ENCODE results near the gene ITPR3. TPM values are rescaled to one million over a fixed set of nuclear protein-coding genes. Genes with fewer than 3 reads are reported as not detected.

The ITPR3 gene
- total RNA-seq, 1 donor from 2014 or later = 59.5 TPM

GRCh38 chr6:33633462-33634158, 12.5 kb downstream of the ITPR3 start:
- DNase-seq (ENCODE audit: low read depth, low spot score) = no peak

- DNase-seq (ENCODE audit: low read depth, low spot score) = no peak
Measured at GRCh38 chr6:33634161-33634727, 13.1 kb downstream of the ITPR3 start.

GRCh38 chr6:33634946-33635345, 13.8 kb downstream of the ITPR3 start:
- DNase-seq (ENCODE audit: low read depth, low spot score) = no peak

GRCh38 chr6:33636655-33637054, 15.5 kb downstream of the ITPR3 start:
- DNase-seq (ENCODE audit: low read depth, low spot score) = no peak

- DNase-seq (ENCODE audit: low read depth, low spot score) = no peak
Measured at GRCh38 chr6:33638556-33638955, 17.4 kb downstream of the ITPR3 start.

- no peak for DNase-seq (ENCODE audit: low read depth, low spot score)
Measured at GRCh38 chr6:33639559-33639958, 18.4 kb downstream of the ITPR3 start.

- DNase-seq (ENCODE audit: low read depth, low spot score) = no peak
Measured at GRCh38 chr6:33640361-33640760, 19.2 kb downstream of the ITPR3 start.

- no peak for DNase-seq (ENCODE audit: low read depth, low spot score)
Measured at GRCh38 chr6:33641144-33641543, 20.0 kb downstream of the ITPR3 start.

GRCh38 chr6:33641602-33642001, 20.5 kb downstream of the ITPR3 start:
- DNase-seq (ENCODE audit: low read depth, low spot score) = no peak

- no peak for DNase-seq (ENCODE audit: low read depth, low spot score)
Measured at GRCh38 chr6:33642897-33643296, 21.8 kb downstream of the ITPR3 start.

GRCh38 chr6:33651403-33651802, 30.3 kb downstream of the ITPR3 start:
- no peak for DNase-seq (ENCODE audit: low read depth, low spot score)

- DNase-seq (ENCODE audit: low read depth, low spot score) = no peak
Measured at GRCh38 chr6:33652002-33652401, 30.9 kb downstream of the ITPR3 start.

- DNase-seq (ENCODE audit: low read depth, low spot score) = no peak
Measured at GRCh38 chr6:33654831-33655554, 33.9 kb downstream of the ITPR3 start.

- no peak for DNase-seq (ENCODE audit: low read depth, low spot score)
Measured at GRCh38 chr6:33656844-33657243, 35.7 kb downstream of the ITPR3 start.

- no peak for DNase-seq (ENCODE audit: low read depth, low spot score)
Measured at GRCh38 chr6:33658982-33659689, 38.0 kb downstream of the ITPR3 start.

- DNase-seq (ENCODE audit: low read depth, low spot score) = no peak
Measured at GRCh38 chr6:33659986-33660385, 38.9 kb downstream of the ITPR3 start.

GRCh38 chr6:33661106-33661838, 40.1 kb downstream of the ITPR3 start:
- no peak for DNase-seq (ENCODE audit: low read depth, low spot score)

- no peak for DNase-seq (ENCODE audit: low read depth, low spot score)
Measured at GRCh38 chr6:33662318-33662717, 41.2 kb downstream of the ITPR3 start.

GRCh38 chr6:33663028-33663427, 41.9 kb downstream of the ITPR3 start:
- no peak for DNase-seq (ENCODE audit: low read depth, low spot score)

GRCh38 chr6:33663727-33664449, 42.8 kb downstream of the ITPR3 start:
- DNase-seq (ENCODE audit: low read depth, low spot score) = no peak

Measured in pulmonary artery endothelial cell (primary cell).